Coronary artery (tissue), 2 donors: ENCODE results near the gene LSP1.
"Not testable (repeated sequence)": the region's sequence is repeated elsewhere in the genome, so short reads cannot be mapped to it uniquely, and the experiment has no call there.

Source experiments
- DNase-seq: peaks from one replicate; pipeline ENCODE4 v3.0.0-alpha.2; 2017; ENCODE audit warnings: low spot score
- H3K27ac ChIP-seq, 2 donors: fragments of 200-600 bp; sonication (generic); one replicate each; pipeline ENCODE4 v1.5.1; 2016 to 2019
- H3K4me3 ChIP-seq: fragments of 200-600 bp; sonication (generic); 2 replicates; pipeline ENCODE4 v1.5.1; 2016; ENCODE audit warnings: mild to moderate bottlenecking, moderate library complexity
- TF ChIP-seq, protein P1 (sequence below): fragments of 200-600 bp; sonication (generic); IDR thresholded peaks from one replicate; pipeline ENCODE4 v1.5.1; 2019; ENCODE audit warnings: antibody characterized with exemption

The LSP1 gene

DNA sequence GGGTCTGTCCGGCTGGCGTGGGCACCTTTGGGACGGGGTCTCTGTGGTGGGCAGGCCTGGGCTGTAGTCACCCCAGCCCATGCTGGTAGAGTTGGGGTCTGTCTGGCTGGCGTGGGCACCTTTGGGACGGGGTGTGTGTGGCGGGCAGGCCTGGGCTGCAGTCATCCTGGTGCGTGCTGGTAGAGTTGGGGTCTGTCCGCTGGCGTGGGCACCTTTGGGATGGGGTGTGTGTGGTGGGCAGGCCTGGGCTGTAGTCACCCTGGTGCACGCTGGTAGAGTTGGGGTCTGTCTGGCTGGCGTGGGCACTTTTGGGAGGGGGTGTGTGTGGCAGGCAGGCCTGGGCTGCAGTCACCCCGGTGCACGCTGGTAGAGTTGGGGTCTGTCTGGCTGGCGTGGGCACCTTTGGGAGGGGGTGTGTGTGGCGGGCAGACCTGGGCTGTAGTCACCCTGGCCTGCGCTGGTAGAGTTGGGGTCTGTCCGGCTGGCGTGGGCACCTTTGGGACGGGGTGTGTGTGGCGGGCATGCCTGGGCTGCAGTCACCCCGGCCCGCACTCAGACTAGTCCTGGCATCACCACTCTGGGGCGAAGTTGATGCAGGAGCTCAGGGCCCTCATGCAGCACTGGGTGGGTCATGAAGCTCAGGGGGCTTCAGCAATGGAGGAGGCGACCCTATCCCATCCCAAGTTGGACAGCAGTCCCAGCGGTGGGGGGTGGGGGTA, 19.5 kb downstream of the LSP1 start:
- Histone ChIP-seq H3K27ac (peak overlapping the region in 1 of 2 donors; percentile 91), H3K4me3 (peak overlapping the region; percentile 55)
- TF ChIP-seq, protein P1, sequence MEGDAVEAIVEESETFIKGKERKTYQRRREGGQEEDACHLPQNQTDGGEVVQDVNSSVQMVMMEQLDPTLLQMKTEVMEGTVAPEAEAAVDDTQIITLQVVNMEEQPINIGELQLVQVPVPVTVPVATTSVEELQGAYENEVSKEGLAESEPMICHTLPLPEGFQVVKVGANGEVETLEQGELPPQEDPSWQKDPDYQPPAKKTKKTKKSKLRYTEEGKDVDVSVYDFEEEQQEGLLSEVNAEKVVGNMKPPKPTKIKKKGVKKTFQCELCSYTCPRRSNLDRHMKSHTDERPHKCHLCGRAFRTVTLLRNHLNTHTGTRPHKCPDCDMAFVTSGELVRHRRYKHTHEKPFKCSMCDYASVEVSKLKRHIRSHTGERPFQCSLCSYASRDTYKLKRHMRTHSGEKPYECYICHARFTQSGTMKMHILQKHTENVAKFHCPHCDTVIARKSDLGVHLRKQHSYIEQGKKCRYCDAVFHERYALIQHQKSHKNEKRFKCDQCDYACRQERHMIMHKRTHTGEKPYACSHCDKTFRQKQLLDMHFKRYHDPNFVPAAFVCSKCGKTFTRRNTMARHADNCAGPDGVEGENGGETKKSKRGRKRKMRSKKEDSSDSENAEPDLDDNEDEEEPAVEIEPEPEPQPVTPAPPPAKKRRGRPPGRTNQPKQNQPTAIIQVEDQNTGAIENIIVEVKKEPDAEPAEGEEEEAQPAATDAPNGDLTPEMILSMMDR, result no peak
- DNase-seq, result no peak

DNA sequence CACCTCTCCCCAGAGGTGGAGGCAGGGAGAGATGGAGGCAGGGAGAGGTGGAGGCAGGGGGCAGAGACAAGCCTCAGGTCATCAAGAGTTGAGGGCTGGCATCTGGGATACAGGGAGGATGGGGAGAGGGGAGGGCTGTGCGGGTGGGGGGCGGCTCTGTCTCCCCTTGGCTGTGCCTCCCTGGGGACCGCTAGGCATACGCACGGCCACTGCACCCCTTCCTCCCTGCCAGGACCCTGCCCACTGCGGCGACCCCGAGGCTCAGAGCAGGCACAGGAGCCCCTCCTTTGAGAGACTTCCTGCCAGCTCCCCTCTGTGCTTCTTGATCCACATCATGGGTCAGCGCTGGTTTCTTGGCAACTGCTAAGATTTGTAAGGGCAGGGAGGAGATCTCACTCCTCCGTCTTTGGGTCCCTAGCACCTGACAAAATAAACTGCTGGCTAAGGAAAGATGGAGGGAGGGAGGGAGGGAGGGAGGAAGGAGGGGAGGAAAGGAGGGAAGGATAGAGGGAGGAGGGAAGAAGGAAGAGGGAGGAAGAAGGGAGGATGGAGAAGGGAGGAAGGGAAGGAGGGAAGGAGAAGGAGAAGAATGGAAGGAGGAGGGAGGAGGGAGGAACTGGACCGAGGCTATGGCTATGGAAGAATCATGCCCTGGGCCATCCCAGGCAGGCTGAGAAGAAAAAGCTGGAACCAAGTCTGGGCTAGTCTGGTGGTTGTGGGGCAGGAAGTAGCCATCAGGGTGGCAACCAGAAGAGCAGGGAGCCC, 20.3 kb downstream of the LSP1 start:
- DNase-seq, result no peak
- Histone ChIP-seq H3K4me3 (peak overlapping the region; percentile 55), H3K27ac (peak overlapping the region in 1 of 2 donors; percentile 91)
- TF ChIP-seq, protein P1, result no peak

DNA sequence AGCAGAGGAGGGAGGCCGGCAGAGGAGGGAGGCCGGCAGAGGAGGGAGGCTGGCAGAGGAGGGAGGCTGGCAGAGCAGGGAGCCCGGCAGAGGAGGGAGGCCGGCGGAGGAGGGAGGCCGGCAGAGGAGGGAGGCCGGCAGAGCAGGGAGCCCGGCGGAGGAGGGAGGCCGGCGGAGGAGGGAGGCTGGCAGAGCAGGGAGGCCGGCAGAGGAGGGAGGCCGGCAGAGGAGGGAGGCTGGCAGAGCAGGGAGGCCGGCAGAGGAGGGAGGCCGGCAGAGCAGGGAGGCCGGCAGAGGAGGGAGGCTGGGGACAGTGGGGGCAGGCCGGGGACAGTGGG, 20.9 kb downstream of the LSP1 start:
- DNase-seq, H3K4me3 ChIP-seq: not testable (repeated sequence)
- H3K27ac ChIP-seq, result peak overlapping the region in 1 of 2 donors; percentile 91

DNA sequence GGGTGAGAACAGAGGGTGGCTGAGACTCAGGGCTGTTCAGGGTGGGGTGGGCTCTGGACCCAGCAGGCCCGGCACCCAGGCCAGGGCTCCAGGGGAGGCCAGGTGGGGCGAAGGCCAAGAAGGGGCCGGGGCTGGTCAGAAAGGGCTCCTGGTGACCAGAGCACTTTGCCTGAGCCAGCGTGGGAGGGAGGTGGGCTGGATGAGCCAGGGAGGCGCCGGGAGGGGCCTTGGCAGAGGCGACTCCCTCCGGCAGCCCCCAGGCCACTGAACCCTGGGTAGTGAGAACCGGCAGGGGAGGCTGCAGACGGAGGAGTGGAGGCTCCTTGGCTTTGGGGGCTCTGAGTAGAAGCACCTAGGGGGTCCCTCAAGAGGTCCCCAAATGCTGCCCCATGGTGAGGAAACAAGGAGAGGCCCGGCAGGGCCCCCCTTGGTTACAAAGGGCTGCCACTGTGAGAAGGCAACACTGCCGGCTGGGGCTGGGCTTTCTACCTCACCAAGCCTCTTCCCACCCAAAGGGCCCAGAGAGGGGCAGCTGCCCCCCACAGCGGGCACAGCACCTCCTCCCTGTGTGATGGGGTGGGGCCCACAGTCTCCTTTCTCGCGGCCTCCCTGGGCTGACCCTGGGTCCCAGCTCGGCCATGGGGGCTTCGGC, 21.7 kb downstream of the LSP1 start:
- not testable (repeated sequence) for DNase-seq, H3K4me3 ChIP-seq
- H3K27ac ChIP-seq, result peak overlapping the region in 1 of 2 donors; percentile 91

DNA sequence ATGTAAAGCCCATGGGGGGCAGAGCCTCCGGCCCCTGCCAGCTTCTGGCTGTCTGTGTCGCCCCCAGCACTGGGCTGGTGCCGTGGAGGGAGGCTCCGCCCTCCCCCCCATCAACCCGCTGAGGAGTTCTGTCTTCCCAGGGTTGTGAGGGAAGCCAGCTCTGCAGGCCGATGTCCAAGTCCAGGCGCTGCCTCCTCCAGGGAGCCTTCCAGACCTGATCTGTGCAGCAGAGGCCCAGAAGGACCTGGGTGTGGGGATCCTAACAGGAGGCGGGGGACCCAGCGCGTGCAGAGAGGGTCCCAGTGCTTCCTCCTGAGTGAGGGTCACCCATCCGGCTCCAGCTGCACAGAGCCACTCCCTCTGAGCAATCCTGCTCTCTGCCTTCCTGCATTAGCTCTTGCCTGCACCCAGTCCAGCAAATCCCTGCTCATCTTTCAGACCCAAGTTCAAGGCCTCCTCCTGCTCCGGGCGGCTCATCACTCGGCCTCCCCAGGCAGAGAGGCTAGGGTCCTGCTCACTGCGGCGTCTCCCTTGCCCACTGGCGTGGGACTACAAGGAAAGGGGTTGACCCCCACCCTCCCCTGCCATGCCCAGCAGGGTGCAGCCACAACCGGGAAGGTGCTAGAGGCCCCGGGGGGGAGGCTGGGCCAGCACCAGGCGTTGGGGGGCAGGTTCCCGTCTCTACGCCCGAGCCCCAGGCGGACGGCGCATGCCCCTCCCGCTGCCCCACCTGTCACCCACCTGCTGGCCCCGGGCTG, 22.4 kb downstream of the LSP1 start:
- TF ChIP-seq, protein P1, result no peak
- Histone ChIP-seq H3K27ac (peak overlapping the region in 1 of 2 donors; percentile 91), H3K4me3 (no peak overlapping the region)
- no peak for DNase-seq

DNA sequence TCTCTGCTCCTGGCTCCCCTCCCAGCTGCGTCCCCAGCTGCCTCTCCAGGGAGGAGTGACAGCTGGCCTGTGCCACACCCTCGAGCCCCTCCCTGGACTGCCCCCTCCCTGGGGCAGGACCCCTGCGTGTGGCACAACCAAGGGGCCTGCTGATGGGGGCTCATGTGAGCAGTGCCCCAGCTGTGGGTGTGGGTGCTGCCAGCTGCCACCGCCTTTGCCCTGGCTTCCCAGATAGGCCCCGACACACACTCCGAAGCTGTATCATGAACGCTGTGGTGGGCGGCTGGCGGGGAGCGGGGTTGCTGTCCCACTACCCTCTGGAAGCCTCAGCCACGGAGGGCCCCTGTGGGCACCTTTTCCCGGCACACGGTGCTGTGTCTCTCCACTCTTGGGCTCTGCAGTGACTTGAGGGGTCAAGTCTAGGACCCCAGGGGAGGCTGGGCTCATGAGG, 23.0 kb downstream of the LSP1 start:
- peak overlapping the region in 1 of 2 donors; percentile 91 for H3K27ac ChIP-seq
- not testable (repeated sequence) for DNase-seq, H3K4me3 ChIP-seq

DNA sequence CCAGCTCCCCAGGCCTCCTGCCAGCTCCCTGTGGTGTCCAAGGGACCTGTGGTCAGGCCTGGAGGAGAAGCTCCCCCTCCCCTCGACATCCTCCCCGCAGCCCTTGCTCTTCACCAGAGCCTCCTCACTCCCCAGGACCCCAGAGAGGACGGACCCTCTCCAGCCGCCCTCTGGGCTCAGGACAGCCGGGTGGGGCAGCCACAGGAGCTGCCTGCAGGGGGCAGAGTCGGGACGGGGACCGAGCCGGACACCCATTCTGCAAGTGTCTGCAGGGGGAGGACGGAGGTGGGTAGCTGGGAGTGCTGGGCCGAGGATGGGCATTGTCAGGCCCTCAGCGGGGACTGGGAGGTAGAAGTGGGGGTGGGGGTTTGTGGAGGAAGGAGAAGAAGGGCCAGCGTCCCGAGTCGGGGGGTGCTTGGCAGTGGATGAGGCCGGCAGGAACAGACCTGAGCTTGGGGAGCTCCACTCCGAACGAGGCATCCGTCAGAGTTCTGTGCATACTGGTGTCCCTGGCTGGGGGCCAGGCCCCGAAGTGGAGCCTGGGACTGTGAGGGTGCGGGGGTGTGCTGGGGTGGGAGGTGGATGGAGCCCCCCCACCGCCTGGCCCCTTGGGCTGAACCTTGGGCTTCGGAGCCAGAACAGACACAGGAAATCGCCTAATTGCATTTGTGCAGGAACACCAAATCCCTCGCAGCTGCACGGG, 23.6 kb downstream of the LSP1 start:
- DNase-seq, result no peak
- peak overlapping the region in 1 of 2 donors; percentile 91 for H3K27ac ChIP-seq
- TF ChIP-seq, protein P1, result peak; percentile 15
- H3K4me3 ChIP-seq, result peak overlapping the region; percentile 45
